KOPT-K1 (cell line): ENCODE results near the gene FGFR3.
A peak's percentile ranks its signal among the peaks of the same experiment; 100 is the strongest.
"Not testable (repeated sequence)": the region's sequence is repeated elsewhere in the genome, so short reads cannot be mapped to it uniquely, and the experiment has no call there.

Experiments
- H3K27ac ChIP-seq: fragments of 200-600 bp; sonication (generic); 2 replicates; pipeline ENCODE4 v1.5.1; 2016; ENCODE audit warnings: antibody characterized with exemption, mild to moderate bottlenecking, low read depth, low read length; ENCODE audit not compliant: poor library complexity, severe bottlenecking
- H3K36me3 ChIP-seq: fragments of 200-600 bp; sonication (generic); 2 replicates; pipeline ENCODE4 v1.5.1; 2017; ENCODE audit warnings: antibody characterized with exemption, mild to moderate bottlenecking, low read length, moderate library complexity; ENCODE audit not compliant: insufficient read depth
- H3K9me3 ChIP-seq: fragments of 200-600 bp; sonication (generic); 2 replicates; pipeline ENCODE4 v1.5.1; 2017; ENCODE audit warnings: antibody characterized with exemption, low read length, mild to moderate bottlenecking; ENCODE audit not compliant: insufficient read depth, poor library complexity, severe bottlenecking

FGFR3 gene

GRCh38 chr4:1835836-1836235 lies 42.7 kb downstream of the FGFR3 start:
- H3K36me3 ChIP-seq = peaks cover 94% of the 10 kb centered on the region
- peak overlapping the region; percentile 98 for H3K27ac ChIP-seq
- H3K9me3 ChIP-seq = not testable (repeated sequence)

- H3K9me3 ChIP-seq = no peaks in the 10 kb centered on the region
- H3K36me3 ChIP-seq = peaks cover 96% of the 10 kb centered on the region
- H3K27ac ChIP-seq = peak overlapping the region; percentile 13
These were observed 43.6 kb downstream of the FGFR3 start for GRCh38 chr4:1836650-1837049.

- Histone ChIP-seq H3K27ac (no peak overlapping the region), H3K36me3 (peaks cover 96% of the 10 kb centered on the region), H3K9me3 (no peaks in the 10 kb centered on the region)
These were observed 44.0 kb downstream of the FGFR3 start for GRCh38 chr4:1837069-1837468.

DNA sequence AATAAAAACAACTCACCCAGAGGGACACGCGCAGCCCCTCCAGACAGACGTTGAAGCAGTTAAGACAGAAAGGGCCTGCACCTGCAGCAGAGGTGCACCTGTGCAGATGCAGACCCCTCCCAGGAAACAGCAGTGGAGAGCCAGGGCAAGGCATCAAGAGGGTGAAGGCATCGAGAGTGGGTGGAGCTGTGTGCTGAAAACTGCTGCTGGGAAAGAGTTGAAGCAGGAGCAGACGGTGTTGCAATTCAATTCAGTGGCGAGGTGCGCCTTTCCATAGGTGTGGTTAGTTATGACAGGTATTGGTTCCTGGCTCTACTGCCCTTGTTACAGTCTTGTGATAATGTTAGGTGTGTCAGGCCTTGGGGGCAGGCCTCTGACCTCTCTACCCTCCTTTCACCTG lies 46.2 kb downstream of the FGFR3 start:
- Histone ChIP-seq H3K36me3 (peaks cover 96% of the 10 kb centered on the region), H3K9me3 (no peaks in the 10 kb centered on the region), H3K27ac (peak overlapping the region; percentile 62)

GRCh38 chr4:1841201-1841886 lies 48.3 kb downstream of the FGFR3 start:
- peaks cover 97% of the 10 kb centered on the region for H3K36me3 ChIP-seq
- no peaks in the 10 kb centered on the region for H3K9me3 ChIP-seq

DNA sequence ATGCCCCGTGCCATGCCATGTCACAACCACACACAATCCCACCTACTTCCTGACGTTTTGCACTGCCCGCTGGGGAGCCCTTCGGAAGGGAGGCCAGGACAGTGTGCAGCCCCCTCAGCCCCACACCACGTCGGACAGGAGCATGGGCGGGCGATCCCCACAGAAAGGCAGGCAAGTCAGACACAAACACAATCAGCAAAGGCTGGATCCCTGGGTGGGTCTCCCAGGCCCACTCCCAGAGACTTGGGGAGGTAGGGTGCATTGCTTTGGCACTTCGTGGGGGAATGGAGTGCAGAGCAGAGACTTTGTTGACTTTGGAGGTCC lies 48.8 kb downstream of the FGFR3 start:
- no peaks in the 10 kb centered on the region for H3K9me3 ChIP-seq
- peak overlapping the region; percentile 61 for H3K27ac ChIP-seq
- peaks cover 97% of the 10 kb centered on the region for H3K36me3 ChIP-seq

More at GRCh38 chr4:1841201-1841886, 48.3 kb downstream of the FGFR3 start:
- peak overlapping the region; percentile 61 for H3K27ac ChIP-seq

DNA sequence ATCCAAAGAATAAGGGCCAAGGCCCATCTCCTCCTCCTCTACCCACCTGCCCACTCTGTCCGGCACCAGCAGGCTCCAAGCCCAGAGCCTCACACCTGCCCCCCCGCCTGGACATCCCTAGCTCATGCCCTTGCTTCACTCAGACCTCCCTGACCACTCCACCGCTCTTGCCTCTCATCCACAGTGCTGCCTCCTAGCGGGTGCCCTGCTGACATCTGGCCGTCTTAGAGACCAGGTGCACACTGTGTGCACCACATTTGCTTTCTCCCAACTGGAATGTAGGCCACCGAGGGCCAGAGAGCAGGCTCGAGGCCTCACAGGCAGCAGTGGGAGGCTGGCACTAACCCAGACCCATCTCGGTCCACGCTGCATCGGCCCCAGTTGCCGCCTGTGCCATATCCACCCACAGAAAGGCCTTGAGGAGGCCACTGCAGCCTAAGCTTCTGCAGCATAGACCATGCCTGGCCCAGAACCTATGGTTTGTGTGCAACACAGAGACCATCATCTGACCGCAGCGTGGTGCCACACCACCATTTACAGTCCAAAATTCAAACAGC lies 49.3 kb downstream of the FGFR3 start:
- Histone ChIP-seq H3K36me3 (peaks cover 97% of the 10 kb centered on the region), H3K9me3 (no peaks in the 10 kb centered on the region), H3K27ac (peak overlapping the region; percentile 61)

DNA sequence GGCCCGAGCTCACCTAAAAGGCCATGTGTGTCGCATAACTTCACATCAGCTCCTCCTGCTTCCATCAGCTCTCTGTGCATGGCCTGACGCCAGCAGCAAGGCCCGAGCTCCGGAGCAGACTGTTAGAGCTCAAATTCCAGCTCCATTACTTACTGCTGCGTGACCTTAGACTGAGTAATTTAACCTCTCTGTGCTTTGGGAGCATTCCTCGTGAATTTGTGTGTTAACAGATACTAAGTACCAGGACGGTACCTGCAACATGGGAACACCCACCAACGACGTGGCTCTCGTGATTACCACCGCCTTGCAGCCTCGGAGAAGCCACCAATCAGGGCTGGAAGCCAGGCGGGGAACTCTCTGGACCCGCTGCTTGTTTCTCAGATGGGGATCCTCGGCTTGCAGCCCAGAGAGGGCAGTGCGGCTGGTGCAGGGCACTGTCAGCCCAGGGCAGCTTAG lies 49.9 kb downstream of the FGFR3 start:
- Histone ChIP-seq H3K36me3 (peaks cover 96% of the 10 kb centered on the region), H3K9me3 (no peaks in the 10 kb centered on the region), H3K27ac (peak overlapping the region; percentile 61)

- no peaks in the 10 kb centered on the region for H3K9me3 ChIP-seq
- H3K36me3 ChIP-seq = peaks cover 97% of the 10 kb centered on the region
- H3K27ac ChIP-seq = no peak overlapping the region
These were observed 50.8 kb downstream of the FGFR3 start for GRCh38 chr4:1843852-1844251.

- H3K27ac ChIP-seq, H3K9me3 ChIP-seq: not testable (repeated sequence)
- H3K36me3 ChIP-seq = peaks cover 91% of the 10 kb centered on the region
These were observed 51.5 kb downstream of the FGFR3 start for GRCh38 chr4:1844618-1845017.

GRCh38 chr4:1846580-1846979 lies 53.5 kb downstream of the FGFR3 start:
- H3K9me3 ChIP-seq = no peaks in the 10 kb centered on the region
- H3K36me3 ChIP-seq = peaks cover 80% of the 10 kb centered on the region
- H3K27ac ChIP-seq = peak overlapping the region; percentile 8

DNA sequence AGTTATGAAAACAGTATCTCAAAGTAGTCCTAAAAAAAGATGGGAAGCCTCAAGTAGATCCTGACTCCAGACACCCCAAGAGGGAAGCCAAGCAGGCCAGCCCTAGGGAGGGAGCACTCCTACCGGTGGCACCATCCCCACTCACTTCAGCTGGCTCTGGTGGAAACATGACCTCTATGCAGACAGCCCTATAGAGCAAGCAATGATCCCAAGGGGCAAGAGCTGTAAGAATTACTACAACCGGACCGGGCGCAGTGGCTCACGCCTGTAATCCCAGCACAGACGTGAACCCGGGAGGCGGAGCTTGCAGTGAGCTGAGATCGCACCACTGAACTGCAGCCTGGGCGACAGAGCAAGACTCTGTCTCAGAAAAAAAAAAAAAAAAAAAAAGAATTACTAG lies 57.2 kb downstream of the FGFR3 start:
- H3K27ac ChIP-seq = peak overlapping the region; percentile 37
- H3K36me3 ChIP-seq = peaks cover 64% of the 10 kb centered on the region
- no peaks in the 10 kb centered on the region for H3K9me3 ChIP-seq

DNA sequence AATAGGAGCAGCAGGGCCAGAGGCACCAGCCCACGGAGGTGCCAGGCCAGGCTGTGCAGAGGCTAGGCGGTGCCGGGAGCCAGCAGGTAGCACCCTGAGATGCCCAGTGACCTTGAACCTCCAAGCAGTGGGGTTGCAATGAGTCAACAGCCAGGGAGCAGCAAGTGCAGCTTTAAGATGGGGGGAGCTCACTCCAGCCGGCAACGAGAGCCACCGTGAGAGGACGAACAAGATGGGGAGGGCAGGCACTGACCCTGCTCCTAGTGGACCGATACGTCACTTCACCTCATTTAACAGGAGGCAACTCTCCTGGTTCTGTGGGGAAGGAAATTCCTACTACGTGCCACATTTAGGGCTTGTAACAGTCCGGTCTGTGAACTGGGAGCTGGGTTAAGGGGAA lies 58.1 kb downstream of the FGFR3 start:
- H3K36me3 ChIP-seq = peaks cover 56% of the 10 kb centered on the region
- peak overlapping the region; percentile 44 for H3K27ac ChIP-seq
- no peaks in the 10 kb centered on the region for H3K9me3 ChIP-seq

DNA sequence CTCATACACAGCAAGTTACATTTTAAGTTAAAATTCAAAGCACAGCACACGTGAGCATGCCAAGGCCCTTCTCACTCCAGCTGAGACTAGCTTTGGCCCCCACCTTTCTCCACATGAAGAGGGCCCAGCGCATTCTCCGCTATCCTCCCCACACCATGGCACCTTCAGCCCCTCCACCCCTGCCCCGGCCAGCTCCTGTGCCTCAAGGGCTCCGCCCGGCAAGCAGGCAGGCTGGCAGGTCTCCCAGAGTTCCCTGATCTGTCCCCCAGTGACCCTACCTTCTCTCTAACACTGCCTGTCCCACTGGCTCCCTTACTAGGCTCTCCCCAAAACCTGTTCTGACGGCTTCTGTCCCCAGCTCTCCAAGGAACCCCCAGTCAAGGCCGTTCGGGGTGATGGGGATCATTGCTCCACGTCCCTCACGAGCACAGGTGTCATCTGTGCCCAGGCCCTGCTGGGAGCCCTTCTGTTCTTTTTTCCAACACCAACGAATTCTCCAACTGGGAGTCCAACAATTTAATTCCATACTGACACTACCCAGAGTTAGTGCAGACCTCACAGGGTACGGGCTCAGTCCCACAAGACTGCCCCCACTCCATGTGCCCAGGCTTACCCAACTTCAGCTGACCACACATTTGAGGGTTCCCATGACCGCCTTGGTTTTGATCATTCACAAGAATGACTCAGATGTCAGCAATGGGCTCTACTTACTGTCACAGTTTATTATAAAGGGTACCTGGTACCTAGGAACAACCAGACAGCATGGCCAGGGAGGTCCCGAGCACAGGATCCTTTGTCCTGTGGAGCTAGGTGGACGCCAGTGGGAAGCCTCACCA lies 58.7 kb downstream of the FGFR3 start:
- Histone ChIP-seq H3K9me3 (no peaks in the 10 kb centered on the region), H3K27ac (peak overlapping the region; percentile 44), H3K36me3 (peaks cover 49% of the 10 kb centered on the region)

- H3K9me3 ChIP-seq = no peaks in the 10 kb centered on the region
- no peak overlapping the region for H3K27ac ChIP-seq
- peaks cover 38% of the 10 kb centered on the region for H3K36me3 ChIP-seq
These were observed 60.0 kb downstream of the FGFR3 start for GRCh38 chr4:1852904-1853623.
